Keratinocyte (primary cell): ENCODE data around the gene BICDL2. TPM values are rescaled to one million over a fixed set of nuclear protein-coding genes. Genes with fewer than 3 reads are reported as not detected.

Experiments used
- DNase-seq: peaks from one replicate; pipeline ENCODE4 v3.0.0-alpha.2; 2011; ENCODE audit warnings: low read depth, missing footprints, low spot score
- FAIRE-seq: peaks from 2 replicates; lab custom pipeline; 2011; peaks lifted over from hg19 to GRCh38; lab: Jason Lieb, UNC
- H2AFZ ChIP-seq: 2 replicates; pipeline ENCODE4 v1.6.0; 2012; ENCODE audit warnings: low read length, control low read depth, inconsistent platforms; ENCODE audit not compliant: control insufficient read depth
- H3K27ac ChIP-seq: 2 replicates; pipeline ENCODE4 v1.5.1; 2011; ENCODE audit warnings: low read length; ENCODE audit not compliant: control insufficient read depth, insufficient read depth
- H3K27me3 ChIP-seq: 3 replicates; pipeline ENCODE4 v1.6.0; 2011; ENCODE audit warnings: low read length; ENCODE audit not compliant: control insufficient read depth, insufficient read depth; ENCODE audit errors: extremely low read depth
- H3K36me3 ChIP-seq, 2 experiments: 2 replicates in 1 of 2; 3 replicates in 1 of 2; pipeline ENCODE4 v1.5.1; 2011; ENCODE audit warnings: low read length in 2 of 2, mild to moderate bottlenecking in 1 of 2; ENCODE audit not compliant: control insufficient read depth in 2 of 2, insufficient read depth in 2 of 2; ENCODE audit errors: extremely low read depth in 1 of 2
- H3K4me1 ChIP-seq: 3 replicates; pipeline ENCODE4 v1.5.1; 2011; ENCODE audit warnings: low read length; ENCODE audit not compliant: control insufficient read depth, insufficient read depth; ENCODE audit errors: extremely low read depth
- H3K4me2 ChIP-seq: 3 replicates; pipeline ENCODE4 v1.6.0; 2011; ENCODE audit warnings: low read depth, low read length; ENCODE audit not compliant: control insufficient read depth, insufficient read depth; ENCODE audit errors: extremely low read depth
- H3K4me3 ChIP-seq, 3 experiments: fragments of 200-600 bp in 1 of 3; sonication (generic) in 1 of 3; 2 replicates in 2 of 3; 3 replicates in 1 of 3; pipeline ENCODE4 v1.5.1; 2011 to 2016; ENCODE audit warnings: low read length in 3 of 3, mild to moderate bottlenecking in 3 of 3, control low read depth in 2 of 3, inconsistent platforms in 1 of 3, low read depth in 1 of 3, mixed read lengths in 1 of 3, mixed run types in 1 of 3, moderate library complexity in 1 of 3; ENCODE audit not compliant: control insufficient read depth in 2 of 3, insufficient read depth in 2 of 3; ENCODE audit errors: extremely low read depth in 1 of 3
- H3K79me2 ChIP-seq: 2 replicates; pipeline ENCODE4 v1.6.0; 2012; ENCODE audit warnings: low read length; ENCODE audit not compliant: control insufficient read depth, insufficient read depth
- H3K9ac ChIP-seq: 3 replicates; pipeline ENCODE4 v1.6.0; 2011; ENCODE audit warnings: low read length; ENCODE audit not compliant: control insufficient read depth, insufficient read depth; ENCODE audit errors: extremely low read depth
- H3K9me1 ChIP-seq: 3 replicates; pipeline ENCODE4 v1.6.0; 2011; ENCODE audit warnings: low read length; ENCODE audit not compliant: control insufficient read depth, insufficient read depth; ENCODE audit errors: extremely low read depth
- H3K9me3 ChIP-seq: 2 replicates; pipeline ENCODE4 v1.5.1; 2012; ENCODE audit warnings: low read depth, low read length; ENCODE audit not compliant: control insufficient read depth
- H4K20me1 ChIP-seq: 3 replicates; pipeline ENCODE4 v1.6.0; 2011; ENCODE audit warnings: low read length; ENCODE audit not compliant: control insufficient read depth, insufficient read depth; ENCODE audit errors: extremely low read depth
- EZH2 ChIP-seq: IDR thresholded peaks from one replicate; pipeline ENCODE4 v1.6.1; 2012; ENCODE audit warnings: inconsistent platforms, mild to moderate bottlenecking, low read length, moderate library complexity
- dilution Hi-C: fragments of 300-500 bp; cut with MboI; formaldehyde crosslinking; loops from one replicate; pipeline ENCODE4 v1.7.0; 2020; ENCODE audit warnings: low sequenced_read_pairs; ENCODE audit not compliant: extremely low pct_ligation_motif_present
- polyA plus RNA-seq, 5 experiments: library from polyadenylated mRNA; depleted of rRNA in 3 of 5; stranded (reverse) in 3 of 5; stranded (forward) in 1 of 5; unstranded in 1 of 5; fragments of >200 nt; gene quantifications; 1 replicate in 1 of 5; 2 replicates in 3 of 5; 3 replicates in 1 of 5; pipeline versions ENCODE4 v1.2.1 to v1.2.3, GENCODE V29; 2011 to 2012; ENCODE audit warnings: missing spikeins in 2 of 5, low read depth in 1 of 5, low replicate concordance in 1 of 5
- TF ChIP-seq, protein P1 (sequence below), 3 experiments: IDR thresholded peaks in 1 of 3; conservative IDR thresholded peaks in 1 of 3; optimal IDR thresholded peaks in 1 of 3; 2 replicates in 2 of 3; 3 replicates in 1 of 3; pipeline versions ENCODE3 to v1.5.1; 2011; ENCODE audit warnings: low read length in 3 of 3, mild to moderate bottlenecking in 3 of 3, moderate library complexity in 2 of 3, control low read depth in 1 of 3, inconsistent platforms in 1 of 3; ENCODE audit not compliant: insufficient read depth in 2 of 3; ENCODE audit errors: extremely low read depth in 1 of 3

The BICDL2 gene
- polyA plus RNA-seq, 1 donor (not counting 4 experiments of a cell fraction or from before 2014, with no cell fraction given), result 1.3 TPM

DNA sequence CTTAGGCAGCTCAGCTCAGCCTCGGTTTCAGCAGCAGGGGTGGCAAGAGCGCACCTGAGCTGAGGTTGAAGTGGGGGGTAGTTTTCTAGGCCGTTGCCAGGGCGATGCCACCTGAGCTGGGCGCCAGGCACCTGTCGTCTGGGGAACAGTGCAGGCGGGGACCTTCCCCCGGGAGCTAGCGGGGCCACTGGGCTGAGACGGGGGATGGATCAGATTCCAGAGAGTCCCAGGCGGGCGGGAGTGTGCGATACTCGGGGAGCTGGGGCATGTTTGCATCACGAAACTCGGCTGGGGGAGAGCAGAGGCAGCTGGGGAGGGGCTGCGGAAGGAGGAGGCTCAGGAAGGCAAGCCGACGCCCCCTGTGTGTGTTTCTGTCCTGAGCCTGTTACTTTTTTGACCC is 24.5 kb downstream of the BICDL2 start:
- H3K4me3 ChIP-seq, result no peak overlapping the region
- no peak overlapping the region for H3K9ac ChIP-seq
- H3K36me3 ChIP-seq, result no peaks in the 10 kb centered on the region
- H3K79me2 ChIP-seq, result no peaks in the 10 kb centered on the region
- no peaks in the 10 kb centered on the region for H4K20me1 ChIP-seq
- no peak overlapping the region for H3K4me2 ChIP-seq
- peaks cover 35% of the 10 kb centered on the region for H3K27me3 ChIP-seq
- peaks cover 14% of the 10 kb centered on the region for H3K4me1 ChIP-seq
- dilution Hi-C loops, result no loop called here
- no peak overlapping the region for H2AFZ ChIP-seq
- no peak for FAIRE-seq
- no peaks in the 10 kb centered on the region for H3K9me1 ChIP-seq
- DNase-seq, result no peak
- no peaks in the 10 kb centered on the region for H3K9me3 ChIP-seq
- H3K27ac ChIP-seq, result no peak overlapping the region
- TF ChIP-seq, protein P1, sequence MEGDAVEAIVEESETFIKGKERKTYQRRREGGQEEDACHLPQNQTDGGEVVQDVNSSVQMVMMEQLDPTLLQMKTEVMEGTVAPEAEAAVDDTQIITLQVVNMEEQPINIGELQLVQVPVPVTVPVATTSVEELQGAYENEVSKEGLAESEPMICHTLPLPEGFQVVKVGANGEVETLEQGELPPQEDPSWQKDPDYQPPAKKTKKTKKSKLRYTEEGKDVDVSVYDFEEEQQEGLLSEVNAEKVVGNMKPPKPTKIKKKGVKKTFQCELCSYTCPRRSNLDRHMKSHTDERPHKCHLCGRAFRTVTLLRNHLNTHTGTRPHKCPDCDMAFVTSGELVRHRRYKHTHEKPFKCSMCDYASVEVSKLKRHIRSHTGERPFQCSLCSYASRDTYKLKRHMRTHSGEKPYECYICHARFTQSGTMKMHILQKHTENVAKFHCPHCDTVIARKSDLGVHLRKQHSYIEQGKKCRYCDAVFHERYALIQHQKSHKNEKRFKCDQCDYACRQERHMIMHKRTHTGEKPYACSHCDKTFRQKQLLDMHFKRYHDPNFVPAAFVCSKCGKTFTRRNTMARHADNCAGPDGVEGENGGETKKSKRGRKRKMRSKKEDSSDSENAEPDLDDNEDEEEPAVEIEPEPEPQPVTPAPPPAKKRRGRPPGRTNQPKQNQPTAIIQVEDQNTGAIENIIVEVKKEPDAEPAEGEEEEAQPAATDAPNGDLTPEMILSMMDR (optimal IDR thresholded peaks at IDR 0.05 in 1 of 3, IDR thresholded peaks at IDR 0.05 in 1 of 3, conservative IDR thresholded peaks at IDR 0.05 in 1 of 3; ENCODE audit: extremely low read depth in 1 of 3, insufficient read depth in 2 of 3, low read length in 3 of 3), result no peak
- peak; percentile 15 for TF ChIP-seq EZH2

DNA sequence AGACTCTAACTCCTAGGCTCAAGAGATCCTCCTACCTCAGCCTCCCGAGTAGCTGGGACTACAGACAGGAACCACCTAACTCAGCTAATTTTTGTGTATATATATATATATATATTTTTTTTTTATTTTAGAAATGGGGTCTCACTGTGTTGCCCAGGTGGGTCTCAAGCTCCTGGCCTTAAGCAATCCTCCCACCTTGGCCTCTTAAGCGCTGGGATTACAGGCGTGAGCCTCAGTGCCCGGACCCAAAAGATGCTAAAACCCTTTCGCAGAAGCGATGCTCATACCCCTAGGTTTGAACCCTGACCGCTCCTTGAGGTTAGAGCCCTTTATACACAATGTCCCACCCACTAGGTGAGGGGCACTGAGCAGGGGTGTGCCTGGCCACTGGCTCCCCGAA is 26.2 kb downstream of the BICDL2 start:
- no peak for FAIRE-seq
- Histone ChIP-seq H3K4me3 (no peak overlapping the region), H3K4me2 (no peak overlapping the region), H3K9me3 (no peaks in the 10 kb centered on the region), H3K36me3 (no peaks in the 10 kb centered on the region), H3K9ac (no peak overlapping the region), H3K27me3 (peaks cover 35% of the 10 kb centered on the region), H3K4me1 (peaks cover 14% of the 10 kb centered on the region), H2AFZ (no peak overlapping the region), H3K9me1 (no peaks in the 10 kb centered on the region), H3K27ac (no peak overlapping the region), H3K79me2 (no peaks in the 10 kb centered on the region), H4K20me1 (no peaks in the 10 kb centered on the region)
- TF ChIP-seq EZH2, result no peak
- TF ChIP-seq, protein P1 (optimal IDR thresholded peaks at IDR 0.05 in 1 of 3, IDR thresholded peaks at IDR 0.05 in 1 of 3, conservative IDR thresholded peaks at IDR 0.05 in 1 of 3; ENCODE audit: extremely low read depth in 1 of 3, insufficient read depth in 2 of 3, low read length in 3 of 3), result no peak
- DNase-seq, result no peak
- dilution Hi-C loops, result no loop called here
